Epithelial cell of prostate (primary cell): Measurements from ENCODE around the gene WDR7.

Experiments used
- DNase-seq: peaks from one replicate; pipeline ENCODE4 v3.0.0-alpha.2; 2011; ENCODE audit warnings: low read depth, low spot score
- H3K27ac ChIP-seq: fragments of 450-650 bp; 2 replicates; pipeline ENCODE4 v1.5.1; 2017; ENCODE audit warnings: mild to moderate bottlenecking

WDR7 gene

GRCh38 chr18:56787390-56787789, 136.2 kb downstream of the WDR7 start:
- DNase-seq = no peak
- H3K27ac ChIP-seq = no peak overlapping the region

GRCh38 chr18:56789004-56789888, 138.1 kb downstream of the WDR7 start:
- no peak for DNase-seq
- H3K27ac ChIP-seq = no peak overlapping the region

- DNase-seq = no peak
- no peak overlapping the region for H3K27ac ChIP-seq
Measured at GRCh38 chr18:56789889-56790180, 138.7 kb downstream of the WDR7 start.

- no peak for DNase-seq
- no peak overlapping the region for H3K27ac ChIP-seq
Measured at GRCh38 chr18:56795381-56795780, 144.2 kb downstream of the WDR7 start.

GRCh38 chr18:56799756-56800155, 148.6 kb downstream of the WDR7 start:
- DNase-seq = no peak

GRCh38 chr18:56803051-56803450, 151.9 kb downstream of the WDR7 start:
- no peak for DNase-seq
- no peak overlapping the region for H3K27ac ChIP-seq

More at GRCh38 chr18:56799756-56800155, 148.6 kb downstream of the WDR7 start:
- no peak overlapping the region for H3K27ac ChIP-seq

- no peak overlapping the region for H3K27ac ChIP-seq
Measured at GRCh38 chr18:56804395-56804794, 153.2 kb downstream of the WDR7 start.

GRCh38 chr18:56807901-56808300, 156.7 kb downstream of the WDR7 start:
- no peak for DNase-seq
- H3K27ac ChIP-seq = no peak overlapping the region

More at GRCh38 chr18:56804395-56804794, 153.2 kb downstream of the WDR7 start:
- no peak for DNase-seq

- no peak overlapping the region for H3K27ac ChIP-seq
- no peak for DNase-seq
Measured at GRCh38 chr18:56812674-56813073, 161.5 kb downstream of the WDR7 start.

- DNase-seq = no peak
- H3K27ac ChIP-seq = no peak overlapping the region
Measured at GRCh38 chr18:56815926-56816325, 164.8 kb downstream of the WDR7 start.

GRCh38 chr18:56823986-56824565, 172.9 kb downstream of the WDR7 start:
- no peak overlapping the region for H3K27ac ChIP-seq

GRCh38 chr18:56825321-56825720, 174.2 kb downstream of the WDR7 start:
- no peak overlapping the region for H3K27ac ChIP-seq
- no peak for DNase-seq

More at GRCh38 chr18:56823986-56824565, 172.9 kb downstream of the WDR7 start:
- no peak for DNase-seq

- no peak for DNase-seq
- H3K27ac ChIP-seq = no peak overlapping the region
Measured at GRCh38 chr18:56825878-56826277, 174.7 kb downstream of the WDR7 start.

- no peak for DNase-seq
- H3K27ac ChIP-seq = no peak overlapping the region
Measured at GRCh38 chr18:56831988-56832387, 180.8 kb downstream of the WDR7 start.

GRCh38 chr18:56835331-56835730, 184.2 kb downstream of the WDR7 start:
- no peak overlapping the region for H3K27ac ChIP-seq
- no peak for DNase-seq

- no peak for DNase-seq
- no peak overlapping the region for H3K27ac ChIP-seq
Measured at GRCh38 chr18:56836173-56836572, 185.0 kb downstream of the WDR7 start.

GRCh38 chr18:56841836-56842235, 190.7 kb downstream of the WDR7 start:
- no peak overlapping the region for H3K27ac ChIP-seq
- no peak for DNase-seq

- H3K27ac ChIP-seq = no peak overlapping the region
- no peak for DNase-seq
Measured at GRCh38 chr18:56843241-56843640, 192.1 kb downstream of the WDR7 start.

- DNase-seq = no peak
- no peak overlapping the region for H3K27ac ChIP-seq
Measured at GRCh38 chr18:56844556-56844955, 193.4 kb downstream of the WDR7 start.

GRCh38 chr18:56851774-56852173, 200.6 kb downstream of the WDR7 start:
- H3K27ac ChIP-seq = no peak overlapping the region
- no peak for DNase-seq

GRCh38 chr18:56853961-56854360, 202.8 kb downstream of the WDR7 start:
- no peak overlapping the region for H3K27ac ChIP-seq

GRCh38 chr18:56861244-56861643, 210.1 kb downstream of the WDR7 start:
- DNase-seq = no peak

More at GRCh38 chr18:56853961-56854360, 202.8 kb downstream of the WDR7 start:
- no peak for DNase-seq

More at GRCh38 chr18:56861244-56861643, 210.1 kb downstream of the WDR7 start:
- H3K27ac ChIP-seq = no peak overlapping the region
